HG02623 (cell line): ENCODE measurements around the gene LZTR1.
"Not testable (repeated sequence)": the region's sequence is repeated elsewhere in the genome, so short reads cannot be mapped to it uniquely, and the experiment has no call there.

Experiments
- ATAC-seq: cut with Tn5 transposase; IDR thresholded peaks from one replicate; pipeline ENCODE4 v1.9.1; 2021; ENCODE audit warnings: moderate library complexity; ENCODE audit not compliant: unreplicated experiment

The LZTR1 gene

DNA sequence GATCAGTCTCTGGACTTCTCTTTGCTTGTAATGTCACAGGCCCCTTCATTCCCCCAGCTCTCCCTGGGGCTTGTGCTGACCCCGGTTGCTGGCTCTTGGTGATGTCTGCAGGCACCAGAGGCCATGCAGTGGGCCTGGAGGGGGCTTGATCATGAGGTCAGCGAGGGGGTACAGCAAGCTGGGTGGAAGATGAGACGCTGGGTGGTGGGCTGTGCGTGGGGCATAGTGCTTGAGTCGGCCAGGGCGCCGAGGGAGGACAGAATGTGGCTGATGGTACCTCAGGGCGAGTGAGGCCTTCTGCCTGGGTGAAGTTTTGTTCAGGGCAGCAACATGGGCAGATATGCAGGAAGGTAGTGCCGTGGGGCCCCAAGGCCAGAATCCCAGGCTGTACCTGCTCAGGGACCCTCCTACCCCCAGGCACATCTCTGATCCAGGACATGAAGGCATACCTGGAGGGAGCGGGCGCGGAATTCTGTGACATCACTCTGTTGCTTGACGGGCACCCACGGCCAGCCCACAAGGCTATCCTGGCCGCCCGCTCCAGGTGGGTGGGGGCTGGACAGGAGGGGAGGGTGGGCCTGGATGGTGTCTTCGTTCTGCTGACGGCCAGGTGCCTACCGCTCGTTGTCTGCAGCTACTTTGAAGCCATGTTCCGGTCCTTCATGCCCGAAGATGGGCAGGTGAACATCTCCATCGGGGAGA is 13.4 kb downstream of the LZTR1 start:
- ATAC-seq: no peak

DNA sequence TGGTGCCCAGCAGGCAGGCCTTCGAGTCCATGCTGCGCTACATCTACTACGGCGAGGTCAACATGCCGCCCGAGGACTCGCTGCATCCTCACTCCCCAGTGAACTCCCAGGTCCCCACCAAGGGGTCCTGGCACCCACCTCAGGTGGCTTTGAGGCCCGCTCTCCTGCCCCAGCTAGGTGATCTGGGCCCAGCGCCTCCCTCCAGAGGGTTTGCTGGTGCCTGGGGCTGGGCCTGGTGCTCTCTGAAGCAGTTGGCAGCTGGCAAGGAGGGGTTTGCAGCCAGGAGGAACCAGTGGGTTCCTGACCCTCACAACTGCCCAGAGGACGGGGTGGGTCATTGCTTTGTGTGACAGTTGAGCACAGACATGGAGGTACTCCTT is 13.9 kb downstream of the LZTR1 start:
- ATAC-seq: no peak

DNA sequence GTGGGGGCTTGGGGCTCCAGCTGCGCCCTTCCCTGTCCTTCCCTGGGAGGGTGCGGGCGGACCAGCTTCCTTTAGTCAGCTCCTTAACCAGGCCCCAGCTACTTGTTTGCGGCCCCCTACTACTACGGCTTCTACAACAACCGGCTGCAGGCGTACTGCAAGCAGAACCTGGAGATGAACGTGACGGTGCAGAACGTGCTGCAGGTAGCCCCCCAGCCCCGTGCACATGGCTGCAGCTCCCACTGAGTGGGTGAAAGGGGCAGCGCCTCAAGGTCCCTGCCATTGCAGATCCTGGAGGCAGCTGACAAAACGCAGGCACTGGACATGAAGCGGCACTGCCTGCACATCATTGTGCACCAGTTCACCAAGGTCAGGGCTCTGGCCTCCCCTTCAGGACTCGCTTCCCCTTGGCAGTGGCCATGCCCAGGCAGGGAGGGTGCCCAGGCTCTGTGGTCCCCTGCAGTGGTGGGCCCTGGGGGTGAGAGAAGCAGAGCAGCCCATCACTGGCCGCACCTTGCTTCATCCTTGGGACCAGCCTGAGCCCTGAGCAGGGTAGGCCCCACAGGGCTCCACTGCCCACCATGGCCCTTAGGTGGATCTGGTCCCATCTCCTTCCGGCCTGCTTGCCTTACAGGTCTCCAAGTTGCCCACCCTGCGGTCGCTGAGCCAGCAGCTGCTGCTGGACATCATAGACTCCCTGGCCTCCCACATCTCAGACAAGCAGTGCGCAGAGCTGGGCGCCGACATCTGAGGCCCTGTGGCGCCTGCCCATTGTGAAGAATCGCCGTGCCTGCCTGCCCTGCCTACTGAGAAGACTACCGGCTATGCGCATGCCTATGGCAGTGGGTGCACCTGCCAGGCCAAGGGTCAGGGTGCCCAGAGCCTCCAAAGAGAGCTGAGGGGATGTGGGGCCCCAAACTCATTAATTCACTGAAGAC is 14.8 kb downstream of the LZTR1 start:
- ATAC-seq: no peak

DNA sequence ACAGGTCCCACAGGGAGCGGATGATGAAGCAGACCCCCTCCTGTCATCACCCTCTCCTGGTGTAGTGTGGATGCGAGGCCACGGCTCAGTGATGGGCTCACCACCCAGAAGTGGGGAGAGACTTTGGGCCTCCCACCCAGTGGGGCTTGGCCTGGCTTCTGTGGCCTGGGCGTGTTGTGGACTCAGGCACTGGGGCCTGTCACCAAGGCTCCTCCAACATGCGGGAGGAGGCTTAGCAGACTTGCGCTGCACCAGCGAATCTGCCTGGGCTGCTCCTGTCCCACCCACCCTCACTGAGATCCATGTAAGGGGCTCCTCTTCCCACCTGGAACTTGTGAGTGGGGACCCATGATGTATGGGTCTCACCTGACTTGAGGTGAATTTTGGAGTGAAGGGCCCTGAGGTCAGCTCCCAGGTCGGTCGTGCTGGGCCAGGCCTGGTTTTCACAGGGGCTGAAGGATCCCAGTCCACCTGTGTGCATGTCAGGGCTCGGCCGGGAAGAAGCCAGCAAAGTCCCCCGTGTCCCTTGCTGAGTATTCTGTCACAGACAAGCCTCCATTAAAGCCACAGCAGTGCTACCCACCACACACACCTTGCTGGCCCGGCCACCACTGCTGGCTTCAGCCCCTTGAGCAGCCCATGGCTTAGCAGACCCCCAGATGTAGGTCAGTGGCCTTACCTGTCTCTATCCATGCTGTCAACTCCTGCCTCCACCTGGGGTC is 15.6 kb downstream of the LZTR1 start:
- ATAC-seq: no peak

DNA sequence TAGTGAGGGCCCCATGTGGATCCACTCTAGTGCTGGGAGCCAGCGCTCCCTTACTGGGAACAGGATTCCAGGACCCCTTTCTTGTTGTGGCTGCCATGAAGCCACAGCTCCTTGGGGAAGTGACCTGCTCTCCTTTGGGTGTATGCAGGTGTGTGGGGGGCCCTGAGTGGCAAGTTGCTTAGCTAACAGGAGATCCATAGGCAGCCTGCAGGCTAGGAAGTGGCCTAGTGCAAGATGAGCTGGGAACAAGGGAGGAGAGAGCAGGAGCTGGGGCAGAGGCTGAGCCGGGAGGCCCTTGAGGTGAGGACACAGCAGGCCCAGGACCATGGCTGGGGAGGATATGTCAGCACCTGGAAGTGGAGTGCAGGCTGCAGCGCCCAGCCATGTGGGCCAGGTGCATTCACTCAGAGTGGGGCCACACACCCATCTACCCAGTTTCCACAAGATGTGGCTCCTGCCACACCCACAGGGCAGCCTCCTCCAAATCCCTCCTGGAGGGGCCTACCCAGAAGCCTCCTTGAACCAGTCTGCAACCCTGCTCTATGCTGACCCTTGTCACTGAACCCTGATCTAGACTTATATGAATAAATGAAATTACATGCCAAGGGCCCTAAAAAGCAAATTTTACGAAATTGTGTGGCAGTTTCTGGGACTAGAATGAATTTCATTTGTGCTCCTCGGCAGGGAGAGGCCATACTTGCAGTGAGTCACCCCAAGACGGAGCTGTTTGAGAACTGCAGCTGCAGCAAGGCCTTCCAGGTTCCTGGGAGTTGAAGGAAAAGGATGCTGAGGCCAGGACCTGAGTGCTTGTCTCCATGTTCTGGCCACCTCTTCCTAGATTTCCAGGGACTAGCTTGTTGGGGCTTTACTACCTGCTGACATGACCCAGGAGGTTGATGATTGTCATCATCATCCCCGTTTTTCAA is 16.6 kb downstream of the LZTR1 start:
- ATAC-seq: no peak

DNA sequence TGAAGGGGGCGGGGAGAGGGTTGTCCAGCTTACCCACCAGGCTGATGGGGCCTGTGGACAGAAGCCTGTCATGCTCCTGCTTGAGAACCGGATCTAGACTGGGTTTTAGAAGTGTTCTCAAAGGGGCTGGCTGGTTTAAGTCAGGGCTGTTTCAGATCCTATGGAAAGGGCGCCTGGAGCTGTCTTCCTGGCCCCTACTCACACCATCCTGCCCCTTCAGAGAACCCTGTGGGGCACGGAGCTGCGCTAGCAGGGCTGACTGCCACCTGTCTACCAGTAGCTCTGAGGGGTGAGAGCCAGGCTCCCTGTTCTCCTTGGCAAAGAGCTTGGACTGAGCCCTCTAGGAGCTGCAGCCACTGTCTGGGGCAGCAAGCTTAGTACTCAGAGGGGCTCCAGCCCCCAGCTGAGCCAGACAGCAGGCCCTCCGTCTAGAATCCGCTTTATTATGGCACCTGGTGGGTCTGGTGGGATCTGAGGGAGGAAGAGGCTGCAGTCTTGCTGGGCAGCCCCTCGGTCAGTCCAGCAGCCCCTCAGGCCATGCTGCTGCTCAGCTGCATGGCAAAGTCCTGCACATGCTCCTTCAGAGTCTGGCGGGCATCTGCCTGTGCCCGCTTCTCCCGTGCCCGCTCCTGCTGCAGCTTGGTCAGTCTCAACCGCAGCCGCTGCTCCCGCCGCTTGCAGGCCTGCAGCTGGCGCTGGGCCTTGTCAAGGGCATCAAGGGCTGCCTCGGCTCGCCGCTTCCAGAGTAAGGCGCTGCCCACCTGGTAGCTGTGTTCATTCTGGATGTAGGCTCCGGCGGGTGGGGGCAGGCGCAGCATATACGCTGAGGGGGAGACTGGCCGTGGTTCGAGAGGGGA is 17.5 kb downstream of the LZTR1 start:
- no peak for ATAC-seq

DNA sequence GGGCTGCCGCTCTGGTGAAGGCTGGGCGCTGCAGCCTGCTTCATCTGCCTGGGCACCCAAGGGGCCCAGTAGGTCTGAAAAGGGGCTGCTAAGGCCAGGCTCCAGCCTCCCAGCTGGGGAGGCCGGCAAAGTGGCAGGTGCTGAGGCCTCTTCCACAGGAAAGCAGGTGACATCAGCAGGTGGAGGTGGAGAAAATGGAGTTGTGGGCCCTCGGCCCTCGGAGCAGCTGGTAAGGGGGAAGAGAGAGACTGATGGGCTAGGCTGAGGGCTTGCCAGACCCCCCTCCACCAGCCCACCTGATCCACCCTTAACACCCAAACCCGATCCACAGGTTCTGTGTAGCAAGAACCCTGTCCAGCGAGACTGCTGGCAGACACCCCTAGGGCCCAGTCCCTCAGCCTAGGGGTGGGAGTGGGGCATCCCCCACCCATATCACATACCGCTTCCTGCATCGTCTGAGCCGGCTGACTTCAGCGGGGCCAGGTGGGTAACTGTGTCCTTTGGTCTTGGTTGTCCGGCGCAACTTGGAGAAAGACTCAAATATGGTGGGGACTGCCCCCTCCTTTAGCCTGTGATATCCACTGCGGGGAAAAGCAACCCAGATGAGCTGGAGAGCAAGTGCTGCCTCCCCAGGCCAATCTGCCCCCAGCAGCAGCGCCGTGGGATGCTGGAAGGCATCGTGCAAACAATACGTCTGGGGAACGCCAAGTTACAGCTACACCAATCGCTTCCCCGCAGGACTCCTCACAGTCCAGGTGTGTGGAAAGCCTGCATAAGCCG is 18.3 kb downstream of the LZTR1 start:
- ATAC-seq: no peak

DNA sequence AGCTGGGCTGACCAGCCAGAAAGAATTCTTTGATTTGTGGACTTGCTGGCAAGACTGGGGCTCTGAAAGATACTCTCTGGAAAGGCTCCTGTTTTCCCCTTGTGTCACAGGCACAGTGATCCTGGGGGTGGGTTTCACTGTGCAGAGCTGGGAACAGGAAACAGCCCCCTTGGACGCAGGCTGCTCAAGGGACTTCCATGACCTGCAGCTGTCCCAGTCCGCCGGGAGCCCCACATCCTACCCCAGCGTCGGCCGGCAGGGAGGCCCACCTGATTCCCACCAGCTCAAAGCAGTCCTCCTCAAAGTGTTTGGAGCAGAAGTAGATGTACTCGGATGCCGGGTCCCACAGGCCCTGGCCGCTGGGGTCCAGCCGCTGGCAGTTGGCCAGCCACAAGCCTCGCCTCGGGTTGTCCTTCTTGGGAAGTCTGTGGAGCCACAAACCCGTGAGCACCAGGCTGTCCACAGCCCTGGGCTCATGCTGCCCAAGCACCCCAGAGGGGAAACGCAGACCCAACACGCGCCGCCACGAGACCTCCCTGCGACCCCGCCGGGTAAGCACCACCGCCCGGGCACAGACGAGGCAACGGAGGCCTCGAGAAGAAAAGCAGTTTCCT is 19.0 kb downstream of the LZTR1 start:
- no peak for ATAC-seq

DNA sequence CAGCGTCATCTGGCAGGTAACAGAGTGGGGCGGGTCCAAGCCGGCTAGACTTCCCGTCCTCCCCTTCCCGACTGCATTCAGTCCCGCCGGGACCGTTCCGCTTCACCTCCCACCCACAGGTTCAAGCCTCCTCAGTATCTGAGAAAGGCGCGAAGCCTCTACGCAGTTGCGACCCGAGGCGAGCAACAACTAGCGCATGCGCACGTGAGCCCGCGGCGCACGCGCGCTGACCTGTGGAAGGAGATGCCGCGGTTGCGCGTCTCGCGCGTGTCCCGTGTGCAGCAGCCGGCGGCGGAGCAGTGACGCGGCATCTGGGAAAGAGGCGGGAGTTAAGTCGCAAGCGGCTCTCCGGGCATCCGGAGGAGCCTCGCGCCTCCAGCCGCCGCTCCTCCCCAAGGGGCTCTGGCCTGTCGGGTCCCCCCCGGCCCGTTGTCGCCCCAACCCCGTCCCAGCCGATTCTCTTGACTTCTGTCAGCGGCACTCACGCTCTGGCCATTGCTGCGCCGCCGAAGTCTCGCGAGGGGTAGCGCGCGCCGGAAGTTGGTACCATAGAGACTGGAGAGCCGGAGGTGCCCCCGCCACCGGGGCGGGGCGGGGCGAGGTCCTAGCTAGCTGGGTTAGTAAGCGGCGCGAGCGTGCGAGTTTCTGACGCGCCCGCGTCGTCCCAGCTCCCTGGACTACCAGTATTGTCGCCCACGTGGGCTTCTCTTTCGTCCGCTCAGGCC is 19.7 kb downstream of the LZTR1 start, which contains the start of gene THAP7:
Gene THAP7 (minus strand): TSS at position 518 of the 725 bp plus-strand sequence. CDS start 207 bp downstream, at position 311.
- peak; percentile 87 for ATAC-seq

DNA sequence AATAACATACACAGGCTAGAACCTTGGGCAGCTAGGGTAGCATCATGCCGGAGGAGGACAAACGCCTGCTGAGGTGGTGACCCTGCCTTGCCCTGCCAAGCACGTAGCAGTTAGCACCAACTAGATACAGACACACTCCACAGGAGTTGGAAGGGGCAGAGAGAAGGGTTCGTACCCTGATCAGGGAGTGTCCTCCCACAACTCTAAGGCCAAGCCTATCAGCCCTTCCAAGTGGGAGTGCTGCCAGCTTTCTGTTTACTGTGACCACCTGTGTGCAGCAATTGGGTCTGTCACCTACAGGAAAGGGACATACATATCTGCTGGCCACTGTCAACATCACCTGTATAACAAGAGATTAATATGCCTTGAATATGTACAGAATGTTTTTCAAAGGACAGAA is 21.7 kb downstream of the LZTR1 start:
- ATAC-seq: no peak

DNA sequence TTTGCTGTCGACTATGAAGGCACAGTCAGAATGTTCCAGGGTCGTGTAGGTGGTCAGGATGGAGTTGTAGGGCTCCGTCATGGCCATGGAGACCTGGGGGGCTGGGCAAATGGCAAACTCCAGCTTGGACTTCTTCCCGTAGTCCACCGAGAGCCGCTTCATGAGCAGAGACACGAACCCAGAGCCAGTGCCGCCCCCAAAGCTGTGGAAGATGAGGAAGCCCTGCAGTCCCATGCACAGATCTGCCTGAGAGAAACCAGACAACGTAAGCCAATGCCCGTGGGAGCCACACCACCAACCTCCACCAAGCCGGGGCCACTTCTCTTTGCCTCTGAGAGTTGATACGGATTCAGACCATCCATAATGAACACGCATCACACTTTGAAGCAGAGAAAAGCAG is 27.1 kb downstream of the LZTR1 start:
- not testable (repeated sequence) for ATAC-seq

DNA sequence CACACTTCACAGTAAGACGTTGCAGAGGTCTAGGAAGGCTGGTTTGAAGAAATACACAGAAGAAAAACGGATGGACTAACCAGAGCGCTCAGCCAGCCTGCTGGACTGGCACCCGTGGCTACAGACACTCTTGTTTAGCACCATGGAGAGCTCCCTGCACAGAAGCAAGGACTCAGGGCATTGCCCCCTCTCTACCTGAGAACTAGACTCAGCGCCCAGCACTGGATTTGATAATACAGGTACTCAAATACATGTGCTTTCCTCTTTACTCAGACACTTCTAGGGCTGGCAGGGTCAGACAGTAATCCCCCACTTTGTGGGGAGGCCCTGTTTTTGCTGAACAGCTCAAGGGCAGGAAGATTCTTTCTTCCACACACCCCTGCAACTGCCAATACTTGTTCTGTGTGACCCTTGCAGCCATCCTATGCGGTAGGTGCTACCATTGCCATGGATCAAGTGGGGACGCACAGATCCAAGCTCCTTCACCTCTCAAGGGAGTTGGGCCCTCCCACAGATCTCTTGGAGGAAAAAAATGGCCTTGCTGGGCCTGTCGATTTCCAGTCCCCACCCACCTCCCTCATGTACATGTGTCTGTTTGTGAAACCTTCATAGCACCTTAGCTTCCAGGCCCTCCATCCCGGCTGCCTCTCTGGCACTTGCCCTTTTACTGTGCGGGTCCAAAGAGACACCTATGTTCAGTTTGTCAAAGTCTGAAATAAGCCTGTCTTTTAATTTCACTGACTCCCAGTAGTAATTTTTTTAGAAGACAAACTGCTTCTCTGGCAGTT is 27.7 kb downstream of the LZTR1 start:
- no peak for ATAC-seq

DNA sequence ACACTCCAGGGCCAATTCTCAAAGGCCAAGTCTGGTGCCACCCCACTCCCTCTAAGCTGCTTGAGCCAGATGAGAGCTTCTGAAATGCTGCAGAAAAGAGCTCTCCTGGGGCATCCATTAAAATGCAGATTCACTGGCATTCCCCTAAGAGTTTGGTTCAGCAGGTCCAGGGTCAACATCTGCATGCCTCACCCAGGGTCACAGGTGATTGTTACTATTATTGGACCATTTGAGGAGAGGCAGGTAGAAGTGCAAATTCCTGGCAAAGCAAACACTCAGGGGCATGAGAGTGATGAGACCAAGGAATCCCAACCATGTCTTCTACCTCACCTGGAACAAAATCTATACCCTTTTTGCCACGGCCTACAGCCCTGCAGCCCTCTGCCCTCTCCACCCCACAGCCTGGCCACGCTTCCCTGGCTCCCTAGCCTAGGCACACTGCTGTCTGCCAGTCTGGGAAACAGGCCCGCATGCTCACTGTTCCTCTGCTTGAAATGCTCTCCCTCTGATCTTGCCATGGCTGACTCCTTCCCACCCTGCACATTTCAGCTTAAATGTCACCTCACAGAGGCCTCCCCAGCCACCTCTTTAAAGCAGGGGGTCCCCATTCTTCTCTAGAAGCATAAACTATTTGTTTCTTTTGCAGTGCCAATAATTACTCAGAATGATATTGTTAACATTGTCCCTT is 28.5 kb downstream of the LZTR1 start:
- no peak for ATAC-seq

DNA sequence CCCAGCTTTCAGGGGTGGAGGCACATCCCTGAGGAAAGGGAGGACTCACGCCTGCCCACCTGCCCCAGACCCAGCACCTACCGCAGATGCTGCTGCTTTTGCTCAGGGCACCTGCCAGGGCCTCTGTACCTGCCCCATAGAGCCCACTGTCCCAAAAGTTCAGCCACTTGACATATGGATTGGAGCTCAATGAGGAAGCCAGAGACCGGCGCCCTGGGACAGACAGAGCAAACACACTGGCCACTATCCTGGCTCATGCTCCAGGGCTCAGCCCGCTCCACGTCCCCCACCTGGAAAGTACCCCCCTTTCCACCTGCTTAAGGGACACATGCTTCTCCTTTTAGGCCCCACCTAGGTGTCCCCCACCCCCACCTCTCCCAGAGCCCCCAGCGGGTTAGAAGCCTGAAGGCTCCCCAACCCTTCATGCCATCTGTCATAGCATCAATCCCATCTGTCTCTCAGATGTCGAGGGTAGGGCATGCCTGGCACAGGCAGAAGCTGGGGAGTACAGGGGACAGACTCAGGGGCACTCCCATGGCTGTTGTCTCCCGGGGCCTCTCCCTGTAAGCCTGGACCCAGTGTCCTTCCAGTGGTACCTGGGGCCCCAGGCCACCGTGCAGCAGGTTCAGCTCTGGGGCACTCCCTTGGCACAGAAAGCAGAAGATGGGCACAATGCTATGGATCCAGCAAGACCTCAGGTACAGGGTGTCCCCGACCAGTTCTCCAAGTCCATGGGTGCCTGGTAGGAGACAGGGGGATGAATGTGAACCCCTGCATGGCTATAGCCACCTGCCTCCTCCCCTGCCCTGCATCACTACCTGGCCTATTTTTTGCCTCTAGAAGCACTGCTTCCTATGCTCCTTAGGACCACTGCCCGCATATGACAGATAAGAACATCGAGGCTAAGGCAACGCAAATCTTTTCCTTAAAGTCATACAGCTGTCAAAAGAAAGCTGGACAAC is 30.6 kb downstream of the LZTR1 start:
- ATAC-seq: no peak

DNA sequence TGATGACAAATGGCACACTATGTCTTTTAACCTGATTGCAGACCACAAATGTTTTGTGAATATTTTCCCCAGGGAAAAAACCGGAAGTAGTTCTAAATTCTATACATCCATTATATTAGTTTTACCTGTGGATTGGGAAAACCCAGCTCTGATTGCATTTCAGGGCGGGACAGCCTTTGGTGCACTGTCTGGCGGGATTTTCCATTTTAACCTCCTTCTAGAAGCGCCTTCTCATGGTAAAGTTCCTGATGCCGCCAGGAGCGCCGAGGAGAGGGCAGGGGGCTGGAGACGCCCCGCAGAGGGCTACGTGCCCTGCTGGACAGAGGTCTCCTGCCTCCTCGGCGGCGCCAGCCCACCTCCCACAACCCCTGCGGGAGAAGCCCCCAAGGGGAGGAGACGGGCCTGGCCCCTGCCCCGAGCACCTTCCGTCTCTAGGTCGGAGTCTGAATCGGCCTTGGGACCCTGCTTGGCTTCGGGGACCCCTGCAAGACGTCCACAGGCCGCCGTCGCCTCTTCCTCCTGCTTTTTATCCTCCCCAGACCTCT is 31.6 kb downstream of the LZTR1 start:
- no peak for ATAC-seq
